ENCODE measurements around the gene CYB5R3.

The CYB5R3 gene

GRCh38 chr22:42649246-42650099 is at the start of gene CYB5R3:
Gene CYB5R3, minus strand, starts transcription at chr22:42649392. Its CDS starts 77 bp downstream, at chr22:42649315.
- peak; percentile 76 for DNase-seq (ENCODE audit: low spot score)
- H3K36me3 Mint-ChIP-seq (ENCODE audit: low read depth) = peaks cover 4% of the 10 kb centered on the region
- no peaks in the 10 kb centered on the region for H3K27me3 Mint-ChIP-seq (ENCODE audit: low read depth)
- no peaks in the 10 kb centered on the region for H3K9me3 Mint-ChIP-seq
- H3K27ac Mint-ChIP-seq = peak within 1 kb of the TSS; percentile 100
- H3K4me1 Mint-ChIP-seq (ENCODE audit: low read depth) = peaks cover 9% of the 10 kb centered on the region
- H3K4me3 Mint-ChIP-seq = peak within 1 kb of the TSS; percentile 99

DNA sequence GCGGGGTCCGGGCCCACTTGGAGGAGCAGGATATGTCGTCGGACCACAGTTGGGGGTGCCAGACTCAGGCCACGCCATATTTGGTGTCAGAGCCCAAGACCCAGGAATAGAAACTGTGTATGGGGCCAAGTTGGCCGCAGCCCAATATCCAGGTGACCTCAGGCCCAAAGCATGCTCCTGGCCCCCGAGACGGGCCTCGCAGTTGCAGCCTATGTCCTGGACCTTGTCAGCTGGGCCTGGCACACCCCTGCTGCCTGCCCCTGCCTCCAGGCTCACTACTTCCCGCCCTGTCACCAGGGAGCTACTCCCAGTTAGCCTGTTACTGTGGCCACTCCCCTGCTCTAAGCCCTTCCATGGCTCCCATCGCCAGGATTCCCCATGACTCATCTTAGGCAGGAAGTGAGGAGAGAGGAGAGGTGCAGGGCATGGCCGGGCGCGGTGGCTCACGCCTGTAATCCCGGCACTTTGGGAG is 48.4 kb upstream of the CYB5R3 start:
- Mint-ChIP-seq H3K9me3 (no peaks in the 10 kb centered on the region), H3K36me3 (ENCODE audit: low read depth) (no peaks in the 10 kb centered on the region), H3K4me3 (no peak overlapping the region), H3K27ac (no peak overlapping the region), H3K4me1 (ENCODE audit: low read depth) (no peaks in the 10 kb centered on the region), H3K27me3 (ENCODE audit: low read depth) (no peaks in the 10 kb centered on the region)
- DNase-seq (ENCODE audit: low spot score) = no peak

DNA sequence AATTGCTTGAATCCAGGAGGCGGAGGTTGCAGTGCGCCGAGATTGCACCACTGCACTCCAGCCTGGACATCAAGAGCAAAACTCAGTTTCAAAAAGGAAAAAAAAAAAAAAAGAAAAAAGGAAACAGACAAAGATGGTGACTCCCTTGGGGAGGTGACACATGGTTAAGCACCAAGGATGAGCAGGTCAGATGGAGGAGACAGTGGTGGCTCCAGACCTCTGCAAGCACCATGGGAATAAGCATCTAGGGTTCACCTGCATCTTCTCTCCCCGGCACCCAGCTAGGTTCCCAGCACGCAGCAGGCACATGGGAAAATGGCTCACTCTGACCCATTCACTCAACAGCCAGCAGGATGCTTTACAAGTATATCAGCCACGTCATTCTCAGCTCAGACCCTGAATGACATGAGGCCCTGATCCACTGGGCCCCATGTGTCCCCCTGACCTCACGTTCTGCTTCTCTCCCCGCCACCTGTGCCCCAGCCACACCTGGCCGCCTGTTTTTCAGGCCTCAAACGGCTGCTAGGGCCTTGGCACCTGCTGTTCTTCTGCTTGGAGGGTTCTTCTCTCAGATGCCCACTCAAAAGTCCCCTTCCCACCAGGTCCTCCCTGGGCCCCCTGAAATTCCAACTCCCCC is 47.3 kb upstream of the CYB5R3 start:
- H3K4me3 Mint-ChIP-seq = no peak overlapping the region
- no peak overlapping the region for H3K27ac Mint-ChIP-seq
- H3K4me1 Mint-ChIP-seq (ENCODE audit: low read depth) = no peaks in the 10 kb centered on the region

GRCh38 chr22:42695294-42695693 is 46.1 kb upstream of the CYB5R3 start:
- H3K4me3 Mint-ChIP-seq = no peak overlapping the region
- no peaks in the 10 kb centered on the region for H3K4me1 Mint-ChIP-seq (ENCODE audit: low read depth)
- H3K27me3 Mint-ChIP-seq (ENCODE audit: low read depth) = no peaks in the 10 kb centered on the region
- H3K36me3 Mint-ChIP-seq (ENCODE audit: low read depth) = no peaks in the 10 kb centered on the region
- H3K9me3 Mint-ChIP-seq = no peaks in the 10 kb centered on the region
- DNase-seq (ENCODE audit: low spot score) = no peak
- H3K27ac Mint-ChIP-seq = no peak overlapping the region

More for the DNA sequence above, 47.3 kb upstream of the CYB5R3 start:
- Mint-ChIP-seq H3K36me3 (ENCODE audit: low read depth) (no peaks in the 10 kb centered on the region), H3K9me3 (no peaks in the 10 kb centered on the region), H3K27me3 (ENCODE audit: low read depth) (no peaks in the 10 kb centered on the region)
- no peak for DNase-seq (ENCODE audit: low spot score)

DNA sequence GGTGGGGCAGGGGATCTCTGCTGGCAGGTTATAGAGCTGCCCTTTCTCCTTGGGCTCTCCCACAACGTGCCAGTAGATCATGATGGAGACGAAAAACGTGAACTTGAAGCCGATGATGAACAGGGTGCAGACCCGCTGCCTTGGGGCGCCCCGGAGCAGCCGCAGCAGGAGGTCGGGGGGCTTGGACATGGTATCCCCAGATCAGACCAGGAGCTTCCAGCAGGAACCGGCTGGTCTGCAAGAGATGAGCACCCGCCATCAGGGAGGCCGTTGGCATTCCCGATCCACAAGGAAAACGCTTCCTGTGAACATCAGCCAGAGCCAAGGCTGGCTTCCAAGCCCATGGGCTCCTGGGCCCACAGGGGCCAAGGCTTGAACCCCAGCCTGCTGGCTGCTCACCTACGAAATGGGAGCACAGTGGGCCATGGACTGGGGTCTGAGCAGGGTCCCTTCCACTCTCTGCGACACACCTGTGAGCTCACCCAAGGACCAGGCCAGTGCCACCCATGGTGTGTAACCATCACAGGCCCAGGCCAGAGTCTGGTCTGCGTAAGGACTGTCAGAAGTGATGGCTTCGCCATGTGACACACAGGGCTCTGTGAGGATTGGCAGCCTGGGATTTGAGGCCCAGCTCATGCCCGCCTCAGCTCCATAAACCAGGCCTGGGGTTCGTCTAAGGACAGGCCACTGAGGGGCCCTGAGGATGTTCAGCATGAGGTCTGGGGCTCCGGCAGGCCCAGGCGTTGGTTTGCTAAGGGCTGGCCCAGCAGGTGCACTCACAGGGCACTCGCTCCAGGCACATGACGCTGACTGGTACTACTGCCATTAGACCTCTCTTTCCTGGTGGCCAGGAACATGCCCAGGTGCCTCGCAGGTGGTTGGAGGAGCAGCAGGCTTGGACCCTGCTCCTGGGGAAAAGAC is 44.8 kb upstream of the CYB5R3 start:
- Mint-ChIP-seq H3K27me3 (ENCODE audit: low read depth) (no peaks in the 10 kb centered on the region), H3K4me3 (no peak overlapping the region), H3K36me3 (ENCODE audit: low read depth) (no peaks in the 10 kb centered on the region), H3K4me1 (ENCODE audit: low read depth) (no peaks in the 10 kb centered on the region), H3K9me3 (no peaks in the 10 kb centered on the region), H3K27ac (no peak overlapping the region)
- DNase-seq (ENCODE audit: low spot score) = no peak

DNA sequence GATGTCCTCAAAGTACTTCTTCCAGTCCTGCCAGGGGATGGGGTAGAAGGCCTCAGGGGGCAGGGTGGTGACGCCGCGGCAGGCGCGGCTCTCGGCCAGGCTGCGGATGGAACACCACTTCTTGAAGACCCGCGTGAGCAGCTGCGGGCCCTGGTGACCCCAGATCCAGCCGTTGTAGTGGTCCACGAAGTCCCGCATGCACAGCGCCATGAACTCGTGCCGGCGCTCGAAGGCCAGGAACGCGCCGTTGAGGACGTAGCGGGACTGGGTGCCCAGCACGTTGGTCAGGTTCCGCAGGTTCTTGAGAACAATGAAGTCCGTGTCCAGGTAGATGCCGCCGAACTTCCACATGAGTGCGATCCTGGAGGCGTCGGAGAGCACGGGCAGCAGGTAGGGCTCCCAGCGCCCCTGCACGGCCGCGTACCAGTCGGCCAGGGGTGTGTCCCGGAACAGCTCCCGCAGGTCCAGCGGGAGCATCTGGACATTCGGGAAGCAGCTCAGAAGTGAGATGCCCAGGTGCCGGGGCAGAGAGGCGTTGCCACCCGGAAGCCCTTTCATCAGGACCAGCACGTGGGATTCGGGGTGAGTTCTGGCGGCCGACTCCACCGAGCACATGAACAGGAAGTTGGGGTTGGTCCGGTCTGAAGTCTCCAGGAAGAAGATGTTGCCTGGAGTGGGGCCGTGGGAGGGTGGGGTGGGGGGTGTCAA is 44.0 kb upstream of the CYB5R3 start:
- no peaks in the 10 kb centered on the region for H3K27me3 Mint-ChIP-seq (ENCODE audit: low read depth)
- no peaks in the 10 kb centered on the region for H3K4me1 Mint-ChIP-seq (ENCODE audit: low read depth)
- DNase-seq (ENCODE audit: low spot score) = no peak
- no peak overlapping the region for H3K27ac Mint-ChIP-seq
- no peak overlapping the region for H3K4me3 Mint-ChIP-seq
- H3K36me3 Mint-ChIP-seq (ENCODE audit: low read depth) = no peaks in the 10 kb centered on the region
- no peaks in the 10 kb centered on the region for H3K9me3 Mint-ChIP-seq

DNA sequence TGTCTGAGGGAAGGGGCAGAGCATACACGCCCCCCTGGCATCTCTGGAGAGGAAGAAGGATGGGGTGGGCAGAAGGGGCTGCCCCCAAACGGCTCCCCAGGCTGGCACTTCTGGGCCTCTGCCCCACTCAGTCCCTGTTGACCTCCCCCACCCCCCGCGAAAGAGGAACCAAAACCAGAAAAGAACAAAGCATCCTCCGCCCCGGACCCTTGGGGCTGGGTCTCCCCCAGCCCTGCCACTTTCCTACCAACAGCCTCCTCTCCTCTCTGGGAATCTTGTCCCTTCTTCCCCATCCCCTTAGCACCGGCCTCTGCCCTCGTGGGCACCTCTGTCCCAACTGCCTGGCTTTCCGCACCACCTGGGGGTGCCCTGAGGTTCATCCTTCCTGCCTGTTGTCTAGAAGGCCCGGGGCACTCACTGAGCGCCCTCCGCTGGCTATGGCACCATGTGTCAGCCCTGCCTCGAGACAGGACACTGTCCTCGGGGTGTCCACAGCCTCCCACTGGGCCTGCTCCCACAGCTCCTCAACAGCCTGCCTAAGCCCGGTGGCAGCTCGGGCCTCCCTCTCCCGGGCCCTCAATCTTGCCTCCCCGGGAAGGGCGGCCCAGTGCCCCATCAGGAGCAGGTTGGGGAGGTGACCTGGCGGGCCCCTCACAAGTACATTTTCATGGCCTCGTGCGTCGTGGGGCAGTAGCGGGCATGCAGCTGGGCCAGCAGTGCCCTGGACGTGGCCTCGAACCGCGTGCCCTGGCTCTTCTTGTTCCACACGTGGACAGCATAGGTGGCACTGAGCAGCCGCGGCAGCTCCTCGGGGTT is 43.3 kb upstream of the CYB5R3 start:
- no peak overlapping the region for H3K4me3 Mint-ChIP-seq
- H3K9me3 Mint-ChIP-seq = no peaks in the 10 kb centered on the region
- H3K4me1 Mint-ChIP-seq (ENCODE audit: low read depth) = no peaks in the 10 kb centered on the region
- H3K27me3 Mint-ChIP-seq (ENCODE audit: low read depth) = no peaks in the 10 kb centered on the region
- DNase-seq (ENCODE audit: low spot score) = no peak
- H3K27ac Mint-ChIP-seq = no peak overlapping the region
- H3K36me3 Mint-ChIP-seq (ENCODE audit: low read depth) = no peaks in the 10 kb centered on the region

GRCh38 chr22:42691440-42691839 is 42.2 kb upstream of the CYB5R3 start:
- Mint-ChIP-seq H3K9me3 (no peaks in the 10 kb centered on the region), H3K4me1 (ENCODE audit: low read depth) (no peaks in the 10 kb centered on the region), H3K27ac (no peak overlapping the region), H3K36me3 (ENCODE audit: low read depth) (no peaks in the 10 kb centered on the region), H3K27me3 (ENCODE audit: low read depth) (no peaks in the 10 kb centered on the region), H3K4me3 (no peak overlapping the region)
- DNase-seq (ENCODE audit: low spot score) = no peak

DNA sequence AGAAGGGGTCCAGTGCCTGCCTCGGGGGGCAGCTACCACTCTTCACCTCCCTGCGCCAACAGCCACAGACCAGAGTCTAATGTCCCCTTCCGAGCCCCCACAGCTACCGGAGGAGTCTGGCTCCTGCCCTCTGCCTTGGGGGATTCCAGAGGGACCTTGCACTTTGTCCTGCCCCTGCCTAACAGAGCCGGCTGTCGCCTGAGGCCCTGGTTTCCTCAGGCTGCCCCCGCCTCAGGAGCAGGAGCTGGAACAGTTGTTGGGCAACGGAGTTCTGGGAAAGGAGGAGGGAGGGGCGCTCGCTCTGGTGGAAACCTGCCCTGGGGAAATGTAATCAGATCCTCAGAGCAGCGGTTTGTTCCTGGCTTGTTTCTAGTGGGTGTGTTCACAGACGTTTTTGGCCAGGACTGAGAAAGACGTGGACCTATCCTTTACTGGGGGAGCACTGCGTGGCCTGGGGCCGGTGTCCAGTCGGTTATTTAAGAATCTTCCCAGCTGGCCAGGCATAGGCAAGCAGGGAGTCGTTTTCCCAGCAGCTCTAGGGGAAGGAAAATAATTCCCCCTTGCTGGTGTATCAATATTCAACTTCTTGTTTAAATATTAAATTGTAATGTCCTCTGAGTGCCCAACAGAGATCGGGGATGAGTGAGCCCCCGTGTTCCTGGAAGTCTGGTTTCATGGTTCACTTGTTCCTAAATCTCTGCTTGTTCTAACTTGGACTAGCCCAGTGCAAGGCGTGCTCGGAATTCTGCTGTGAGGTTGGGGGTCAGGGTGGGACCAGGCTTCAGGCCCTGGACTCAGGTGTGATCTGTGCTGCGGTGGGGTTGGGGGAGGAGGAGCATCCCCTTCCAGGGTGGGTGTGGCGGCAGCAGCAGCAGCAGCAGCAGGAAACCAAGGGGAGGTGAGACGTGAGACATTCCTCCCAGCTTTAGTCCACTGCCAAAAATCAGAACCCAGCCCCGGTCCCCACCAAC is 39.3 kb upstream of the CYB5R3 start:
- H3K27ac Mint-ChIP-seq = no peak overlapping the region
- no peak for DNase-seq (ENCODE audit: low spot score)
- no peaks in the 10 kb centered on the region for H3K36me3 Mint-ChIP-seq (ENCODE audit: low read depth)
- no peaks in the 10 kb centered on the region for H3K9me3 Mint-ChIP-seq
- H3K4me3 Mint-ChIP-seq = no peak overlapping the region
- H3K4me1 Mint-ChIP-seq (ENCODE audit: low read depth) = no peaks in the 10 kb centered on the region
- no peaks in the 10 kb centered on the region for H3K27me3 Mint-ChIP-seq (ENCODE audit: low read depth)

- Mint-ChIP-seq H3K4me1 (ENCODE audit: low read depth) (no peaks in the 10 kb centered on the region), H3K36me3 (ENCODE audit: low read depth) (no peaks in the 10 kb centered on the region), H3K4me3 (no peak overlapping the region), H3K27ac (no peak overlapping the region), H3K9me3 (no peaks in the 10 kb centered on the region), H3K27me3 (ENCODE audit: low read depth) (peaks cover 5% of the 10 kb centered on the region)
- no peak for DNase-seq (ENCODE audit: low spot score)
Measured at GRCh38 chr22:42686756-42687491, 37.7 kb upstream of the CYB5R3 start.

DNA sequence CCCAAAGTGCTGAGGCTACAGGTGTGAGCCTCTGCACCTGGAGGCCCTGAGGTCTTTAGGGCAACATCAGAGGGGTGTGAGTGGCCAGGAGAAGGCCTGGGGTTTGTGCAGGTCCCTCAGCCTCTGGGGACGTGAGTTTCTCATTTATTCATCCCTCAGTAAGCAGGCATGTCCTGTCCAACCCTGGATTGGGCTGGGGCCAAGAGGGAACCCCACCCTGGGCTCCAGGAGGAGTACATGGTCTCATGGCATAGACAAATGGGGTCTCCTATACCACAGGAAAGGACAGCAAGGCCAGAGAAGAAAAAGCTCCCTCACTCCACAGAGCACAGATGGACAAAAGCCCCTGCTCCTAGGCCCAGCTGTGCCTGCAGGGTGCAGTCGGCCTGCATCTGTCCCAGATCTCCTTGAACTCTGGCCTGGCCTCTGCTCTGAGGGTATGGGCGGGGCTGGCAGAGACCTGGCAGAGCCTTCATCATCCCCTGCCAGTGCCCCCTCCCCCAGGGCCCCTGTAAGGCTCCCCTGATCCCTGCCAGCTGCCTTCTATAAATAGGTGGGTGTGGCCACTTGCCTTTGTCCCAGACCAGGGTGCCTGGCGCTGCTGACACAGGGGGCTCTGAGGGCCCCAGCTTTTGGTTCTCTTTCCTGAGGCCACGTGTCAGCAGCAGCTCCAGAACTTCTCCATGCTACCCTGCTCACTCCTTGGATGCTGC is 36.9 kb upstream of the CYB5R3 start:
- DNase-seq (ENCODE audit: low spot score) = no peak
- no peak overlapping the region for H3K27ac Mint-ChIP-seq
- no peaks in the 10 kb centered on the region for H3K4me1 Mint-ChIP-seq (ENCODE audit: low read depth)
- H3K9me3 Mint-ChIP-seq = no peaks in the 10 kb centered on the region
- peaks cover 5% of the 10 kb centered on the region for H3K27me3 Mint-ChIP-seq (ENCODE audit: low read depth)
- H3K4me3 Mint-ChIP-seq = no peak overlapping the region
- no peaks in the 10 kb centered on the region for H3K36me3 Mint-ChIP-seq (ENCODE audit: low read depth)

Data from T-helper 2 cell treated with Interferon-gamma antibody and Interleukin-4, amounts not matched to agents 5 μg/mL and 100 μg/mL, for 36 hours (primary cell).